ENCODE data around the gene C2orf92. TPM values are rescaled to one million over a fixed set of nuclear protein-coding genes. Genes with fewer than 3 reads are reported as not detected.
A peak's percentile ranks its signal among the peaks of the same experiment; 100 is the strongest.
"Not testable (repeated sequence)": the region's sequence is repeated elsewhere in the genome, so short reads cannot be mapped to it uniquely, and the experiment has no call there.

The C2orf92 gene
- total and polyA plus RNA-seq, 5 experiments from 2014 or later: 0.35 to 21.2 (median 1.5) TPM

DNA sequence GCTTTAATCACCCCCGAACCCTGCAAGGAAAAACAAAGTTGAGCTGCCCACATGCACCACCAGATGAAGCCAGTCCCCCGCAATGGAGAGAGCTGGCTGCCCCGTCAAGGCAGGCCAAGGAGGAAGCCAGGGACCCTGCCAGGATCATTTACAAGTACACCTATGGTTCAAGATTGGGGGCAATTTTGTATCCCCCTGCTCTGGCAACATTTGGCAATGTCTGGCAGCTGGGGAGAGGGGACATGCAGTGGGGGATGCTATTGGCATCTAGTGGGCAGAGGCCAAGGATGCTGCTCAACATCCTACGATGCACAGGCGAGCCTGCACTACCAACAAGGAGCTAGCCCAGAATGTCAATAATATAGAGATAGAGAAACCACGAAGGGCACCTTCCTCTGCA is 7.6 kb upstream of the C2orf92 start:
- H3K4me1 Mint-ChIP-seq: peaks cover 22 to 42% (median 32%) of the 10 kb centered on the region in 4 donors
- no peaks in the 10 kb centered on the region for H3K9me3 Mint-ChIP-seq
- POLR2A ChIA-PET: interaction anchor here (1.2 to 8.6 kb wide), 4 partner anchors 10 to 803 kb away, joined by 3 to 170 read pairs (median 8); partner anchors contain the start of genes COX5B and ZAP70
- DNase-seq (no peak), ATAC-seq (no peak)
- peak overlapping the region; percentile 90 to 98 (median 96) for H3K4me3 Mint-ChIP-seq
- H3K27me3 Mint-ChIP-seq: no peaks in the 10 kb centered on the region
- peaks cover 0 to 30% (median 0%) of the 10 kb centered on the region in 3 donors for H3K36me3 Mint-ChIP-seq
- peak overlapping the region in 9 of 10 donors; percentile 19 to 99 (median 90) for H3K27ac Mint-ChIP-seq

DNA sequence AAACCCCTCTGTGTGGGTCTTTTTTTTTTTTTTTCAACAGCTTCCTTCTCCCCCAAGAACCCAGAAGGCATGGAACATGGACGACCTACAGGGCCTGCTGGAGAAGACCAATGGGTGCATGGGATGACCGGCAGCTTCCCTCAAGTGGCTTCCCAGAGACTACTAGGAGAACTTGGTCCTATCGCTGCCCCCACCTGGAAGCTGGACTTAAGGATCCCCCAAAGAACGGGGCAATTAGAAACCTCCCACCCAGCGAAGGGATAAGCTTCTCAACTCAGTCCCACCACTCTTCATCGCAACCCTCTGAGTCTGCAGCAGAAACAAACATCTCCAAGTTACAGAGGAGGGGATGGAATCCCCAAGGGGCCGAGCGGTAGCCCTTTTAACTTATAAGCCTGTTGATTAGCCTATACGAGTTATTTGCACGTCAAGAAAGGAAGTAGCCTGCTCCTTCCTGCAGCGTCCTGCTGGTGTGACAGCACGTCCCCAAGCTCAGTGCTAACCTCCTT is 7.1 kb upstream of the C2orf92 start:
- H3K4me1 Mint-ChIP-seq: peaks cover 22 to 42% (median 32%) of the 10 kb centered on the region in 4 donors

DNA sequence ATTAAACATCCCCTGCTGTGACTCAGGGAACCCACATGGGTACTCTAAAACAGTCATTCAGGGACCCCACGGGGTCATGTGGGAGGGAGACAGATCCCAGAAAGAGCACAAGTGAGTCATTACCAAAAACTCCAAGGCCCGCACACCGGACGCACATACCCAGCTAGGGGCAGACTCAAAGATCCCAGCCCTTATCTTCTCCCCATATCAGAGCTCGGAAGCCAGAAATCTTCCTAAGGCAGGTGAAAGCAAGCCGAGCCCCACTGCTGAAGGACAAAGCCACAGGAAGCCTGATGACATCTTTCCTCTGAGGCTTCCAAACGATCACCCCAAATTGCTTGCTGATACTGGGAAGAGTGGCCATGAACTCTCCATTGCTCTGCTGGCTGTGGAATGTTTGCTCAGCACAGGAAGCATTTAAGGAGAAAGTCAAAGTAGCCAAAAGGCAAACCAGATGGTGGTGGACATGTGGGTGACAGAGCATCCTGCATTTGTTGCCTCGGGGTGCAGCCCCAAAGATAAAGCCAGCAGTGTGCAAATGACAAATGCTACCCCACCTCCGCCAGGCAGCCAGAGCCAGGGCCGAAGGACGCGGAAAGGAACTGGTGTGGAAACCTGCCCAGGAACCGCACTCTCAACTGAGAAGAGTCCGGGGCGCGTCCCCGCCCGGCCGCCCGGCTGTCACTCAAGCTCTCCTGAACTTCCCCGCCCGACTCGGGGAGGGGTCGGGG is 6.5 kb upstream of the C2orf92 start:
- Mint-ChIP-seq H3K27me3 (no peaks in the 10 kb centered on the region), H3K36me3 (peaks cover 0 to 21% (median 0%) of the 10 kb centered on the region in 3 donors), H3K4me1 (peaks cover 22 to 42% (median 32%) of the 10 kb centered on the region in 4 donors), H3K9me3 (no peaks in the 10 kb centered on the region), H3K27ac (peak overlapping the region; percentile 88 to 99 (median 96)), H3K4me3 (peak overlapping the region; percentile 90 to 98 (median 96))
- peak; percentile 23 to 35 for ATAC-seq
- DNase-seq: peak; percentile 32 to 80 (median 56)
- POLR2A ChIA-PET: interaction anchor here (0.8 to 8.6 kb wide), 7 partner anchors 11 to 801 kb away, joined by 3 to 170 read pairs (median 5); partner anchors contain the start of genes COX5B and ZAP70

More for the DNA sequence above, 7.1 kb upstream of the C2orf92 start:
- Mint-ChIP-seq H3K4me3 (peak overlapping the region; percentile 90 to 98 (median 96)), H3K27ac (peak overlapping the region; percentile 88 to 99 (median 96)), H3K36me3 (peaks cover 0 to 25% (median 0%) of the 10 kb centered on the region in 3 donors), H3K27me3 (no peaks in the 10 kb centered on the region), H3K9me3 (no peaks in the 10 kb centered on the region)
- DNase-seq (no peak), ATAC-seq (no peak)
- POLR2A ChIA-PET: interaction anchor here (0.9 to 8.6 kb wide), 6 partner anchors 11 to 802 kb away, joined by 3 to 170 read pairs (median 7); partner anchors contain the start of genes COX5B and ZAP70

DNA sequence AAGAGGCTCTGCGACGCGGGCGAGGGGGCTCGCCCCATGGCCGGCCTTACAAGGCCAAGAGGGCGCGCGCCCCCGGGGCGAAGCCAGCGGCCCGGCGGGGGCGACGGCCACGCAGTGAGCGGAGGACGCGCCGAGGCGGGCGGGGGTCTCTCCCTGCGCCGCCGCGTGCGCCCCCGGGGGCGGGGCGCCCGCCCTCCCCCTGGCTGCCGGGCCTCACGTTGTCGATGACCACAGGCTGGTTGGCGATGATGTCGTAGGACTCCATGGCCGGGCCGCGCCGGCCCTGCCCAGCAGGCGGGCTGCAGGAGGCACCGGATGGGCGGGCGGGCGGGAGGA is 5.9 kb upstream of the C2orf92 start:
- H3K4me1 Mint-ChIP-seq: peaks cover 22 to 42% (median 32%) of the 10 kb centered on the region in 4 donors
- peaks cover 0 to 16% (median 0%) of the 10 kb centered on the region in 3 donors for H3K36me3 Mint-ChIP-seq
- POLR2A ChIA-PET: interaction anchor here (0.8 to 8.6 kb wide), 6 partner anchors 10 to 73 kb away, joined by 3 to 170 read pairs (median 6); partner anchors contain the start of gene COX5B
- no peak for DNase-seq
- H3K4me3 Mint-ChIP-seq: peak overlapping the region; percentile 90 to 98 (median 96)
- no peak for ATAC-seq
- H3K9me3 Mint-ChIP-seq: no peaks in the 10 kb centered on the region
- H3K27me3 Mint-ChIP-seq: no peaks in the 10 kb centered on the region
- peak overlapping the region in 6 of 10 donors; percentile 95 to 98 (median 98) for H3K27ac Mint-ChIP-seq

DNA sequence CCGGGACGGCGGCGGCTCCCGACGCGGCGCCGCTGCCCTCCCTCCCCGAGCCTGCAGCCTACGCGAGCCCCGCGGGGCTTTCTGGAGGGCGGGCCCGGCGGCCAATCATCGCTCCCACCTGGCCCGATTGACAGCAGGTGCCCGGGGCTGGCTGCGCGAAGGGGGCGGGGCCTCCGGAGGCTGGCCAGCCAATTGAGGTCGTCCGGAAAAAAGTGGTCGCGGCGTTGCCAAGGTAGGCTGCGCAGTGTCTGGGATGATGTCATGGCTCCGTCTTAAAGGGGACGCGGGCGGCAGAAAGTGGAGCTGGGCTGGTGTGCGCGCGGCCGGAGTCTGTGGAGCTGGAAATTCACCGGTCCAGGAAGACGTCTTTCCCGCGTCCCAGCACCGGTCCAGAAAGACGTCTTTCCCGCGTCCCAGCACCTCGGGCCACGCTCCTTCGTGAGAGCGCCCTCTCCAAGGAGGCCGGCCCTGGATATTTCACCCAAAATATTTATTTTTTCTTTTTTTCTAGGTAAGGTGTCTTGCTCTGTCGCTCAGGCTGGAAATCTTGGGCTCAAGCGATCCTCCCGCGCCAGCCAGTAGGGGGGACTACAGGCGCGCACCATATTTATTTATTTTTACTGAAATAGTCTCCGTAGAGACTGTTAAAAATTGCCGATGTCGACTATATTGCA is 5.4 kb upstream of the C2orf92 start, which contains the start of gene ACTR1B:
TSS of gene ACTR1B (minus strand) at position 83 of the 674 bp plus-strand sequence. CDS start 154 bp downstream, outside the sequence.
- POLR2A ChIA-PET: interaction anchor here (0.7 to 8.6 kb wide), 9 partner anchors 10 to 73 kb away, joined by 3 to 170 read pairs (median 3); partner anchors contain the start of gene COX5B
- Mint-ChIP-seq H3K4me3 (peak within 1 kb of the TSS; percentile 91 to 98 (median 96)), H3K9me3 (no peaks in the 10 kb centered on the region), H3K27ac (peak within 1 kb of the TSS; percentile 93 to 100 (median 98)), H3K4me1 (peaks cover 22 to 42% (median 32%) of the 10 kb centered on the region in 4 donors), H3K27me3 (no peaks in the 10 kb centered on the region), H3K36me3 (peaks cover 0 to 12% (median 0%) of the 10 kb centered on the region in 3 donors)
- DNase-seq (peak; percentile 95 to 99 (median 98)), ATAC-seq (peak; percentile 86)

DNA sequence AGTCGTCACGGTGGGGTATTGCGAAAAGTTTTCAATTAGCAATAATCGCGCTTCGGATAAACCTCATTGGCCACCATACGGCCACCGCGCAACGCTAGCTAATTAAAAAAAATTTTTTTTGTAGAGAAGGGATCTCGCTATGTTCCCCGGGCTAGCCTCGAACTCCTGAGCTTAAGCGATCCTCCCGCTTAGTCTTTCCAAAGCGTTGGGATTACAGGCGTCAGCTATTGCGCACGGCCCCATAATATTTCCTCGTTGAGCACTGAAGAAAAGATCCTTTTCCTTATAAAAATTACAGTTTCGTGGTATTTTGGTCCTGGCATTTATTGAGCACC is 4.9 kb upstream of the C2orf92 start:
- Mint-ChIP-seq H3K27ac (peak overlapping the region; percentile 93 to 100 (median 98)), H3K27me3 (no peaks in the 10 kb centered on the region), H3K9me3 (no peaks in the 10 kb centered on the region), H3K4me1 (peaks cover 22 to 42% (median 31%) of the 10 kb centered on the region in 4 donors), H3K36me3 (peaks cover 0 to 12% (median 0%) of the 10 kb centered on the region in 3 donors), H3K4me3 (peak overlapping the region; percentile 89 to 98 (median 94))
- DNase-seq (no peak), ATAC-seq (no peak)
- POLR2A ChIA-PET: interaction anchor here (0.7 to 8.6 kb wide), 9 partner anchors 11 to 74 kb away, joined by 3 to 170 read pairs (median 3); partner anchors contain the start of gene COX5B

DNA sequence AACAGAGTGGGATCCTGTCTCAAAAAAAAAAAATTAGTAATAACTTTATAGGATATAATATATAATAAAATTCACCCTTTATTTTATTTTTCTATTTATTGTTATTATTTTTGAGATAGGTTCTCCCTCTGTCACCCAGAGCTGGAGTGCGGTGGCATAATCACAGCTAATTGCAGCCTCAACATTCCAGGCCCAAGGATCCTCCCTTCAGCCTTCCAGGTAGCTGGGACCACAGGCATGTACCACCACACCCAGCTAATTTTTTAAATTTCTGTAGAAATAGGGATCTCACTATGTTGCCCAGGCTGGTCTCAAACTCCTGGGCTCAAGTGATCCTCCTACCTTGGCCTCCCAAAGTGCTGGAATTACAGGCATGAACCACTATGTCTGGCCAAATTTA is 958 bp downstream of the C2orf92 start:
- Mint-ChIP-seq H3K36me3 (peaks cover 0 to 5% (median 2%) of the 10 kb centered on the region in 3 donors), H3K4me1 (peaks cover 0 to 3% (median 1%) of the 10 kb centered on the region in 4 donors), H3K9me3 (no peaks in the 10 kb centered on the region), H3K4me3 (no peak overlapping the region), H3K27ac (no peak overlapping the region), H3K27me3 (peaks cover 0 to 10% (median 0%) of the 10 kb centered on the region in 5 donors)
- no peak for ATAC-seq
- no peak for DNase-seq
- POLR2A ChIA-PET: no interaction called here

DNA sequence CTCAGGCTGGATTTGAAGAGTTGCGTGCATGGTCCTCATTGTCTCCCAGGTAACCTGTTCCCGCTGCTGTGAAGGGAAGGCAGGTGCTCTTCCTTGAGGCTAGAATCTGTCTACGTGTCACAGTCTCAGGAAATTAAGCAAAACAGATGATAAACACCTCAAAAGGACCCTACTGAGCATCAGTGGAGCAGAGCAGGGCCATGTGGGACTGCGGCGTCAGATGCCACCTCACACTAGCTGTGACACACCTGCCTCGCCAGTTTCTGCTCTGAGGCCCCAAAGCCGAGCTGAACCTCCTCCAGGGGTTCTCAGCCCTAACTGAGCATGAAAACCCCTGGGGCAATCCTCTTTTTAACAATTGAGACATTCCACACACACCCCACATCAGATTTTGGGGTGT is 2.0 kb downstream of the C2orf92 start:
- ATAC-seq (no peak), DNase-seq (no peak)
- POLR2A ChIA-PET: no interaction called here
- Mint-ChIP-seq H3K9me3 (no peaks in the 10 kb centered on the region), H3K27ac (no peak overlapping the region), H3K27me3 (peaks cover 0 to 10% (median 0%) of the 10 kb centered on the region in 5 donors), H3K4me1 (peaks cover 0 to 2% (median 1%) of the 10 kb centered on the region in 4 donors), H3K36me3 (peaks cover 0 to 5% (median 2%) of the 10 kb centered on the region in 3 donors), H3K4me3 (no peak overlapping the region)

DNA sequence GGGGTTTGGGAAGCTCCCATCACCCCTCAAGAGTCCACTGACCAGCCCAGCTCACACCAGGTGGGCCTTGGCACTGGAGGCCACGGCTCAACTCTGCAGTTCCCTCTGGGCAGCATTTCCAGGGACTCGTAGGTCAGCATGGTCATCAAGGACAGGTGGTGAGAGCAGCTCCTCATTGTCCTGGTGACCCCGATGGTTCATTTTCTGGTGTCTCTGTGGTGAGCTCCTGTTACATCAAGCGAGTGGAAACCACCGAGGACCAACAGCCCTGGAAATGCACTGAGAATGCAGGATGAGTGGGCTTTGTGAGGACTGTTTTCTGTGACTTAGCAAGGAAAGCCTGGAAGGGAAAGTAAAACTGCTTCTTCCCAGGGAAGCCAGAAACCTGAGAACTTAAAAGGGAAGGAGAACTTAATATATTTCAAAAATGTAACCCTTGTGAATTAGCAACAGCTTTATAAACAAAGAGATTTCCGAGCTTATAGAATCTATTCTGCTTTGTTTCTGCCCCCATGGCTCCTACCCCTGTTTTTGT is 3.2 kb downstream of the C2orf92 start:
- H3K36me3 Mint-ChIP-seq, ATAC-seq, H3K27ac Mint-ChIP-seq, H3K9me3 Mint-ChIP-seq, DNase-seq, H3K4me3 Mint-ChIP-seq, H3K4me1 Mint-ChIP-seq: not testable (repeated sequence)
- POLR2A ChIA-PET: interaction anchor here (1.2 kb wide), 1 partner anchor 26 kb away, joined by 5 read pairs; the partner anchor contains the start of gene COX5B
- peaks cover 0 to 10% (median 0%) of the 10 kb centered on the region in 5 donors for H3K27me3 Mint-ChIP-seq

DNA sequence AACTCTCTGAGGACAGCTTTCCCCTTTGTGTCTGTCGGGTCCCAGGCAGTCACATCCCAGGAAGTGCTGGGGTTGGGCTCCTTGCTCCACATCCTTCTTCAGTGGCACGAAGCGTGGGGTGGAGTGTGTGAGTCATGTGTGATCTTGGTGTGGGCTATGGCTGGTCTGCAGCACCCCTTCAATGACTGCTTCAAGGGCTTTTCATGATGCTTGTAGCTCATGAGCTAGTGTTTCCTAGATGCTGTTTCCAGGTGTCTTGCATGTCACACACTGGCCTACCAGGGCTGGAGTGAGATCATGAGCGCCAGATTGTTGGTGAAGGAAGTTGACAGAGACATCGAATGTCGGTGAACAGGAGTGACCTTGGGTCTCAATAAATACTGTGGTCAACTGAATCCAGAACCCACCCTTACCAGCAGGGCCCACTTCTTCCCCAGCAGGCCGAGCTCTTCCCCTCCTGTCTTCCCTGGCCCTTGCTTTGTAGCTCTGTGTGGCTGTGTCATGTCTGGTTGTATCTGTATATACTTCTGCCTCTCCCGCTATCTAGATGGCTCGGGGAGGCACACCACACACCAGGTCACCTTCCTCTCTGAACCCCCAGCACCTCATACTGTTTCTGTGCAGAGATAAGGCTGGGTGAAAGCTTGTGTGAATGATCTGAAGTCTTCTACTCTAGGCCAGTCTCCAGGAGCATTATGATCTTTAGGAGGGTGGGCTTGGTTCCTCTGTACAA is 3.8 kb downstream of the C2orf92 start:
- no peaks in the 10 kb centered on the region for H3K4me1 Mint-ChIP-seq
- POLR2A ChIA-PET: interaction anchor here (0.7 to 1.2 kb wide), 2 partner anchors 27 to 1360 kb away, joined by 3 to 5 read pairs; partner anchors contain the start of gene COX5B
- ATAC-seq: no peak
- H3K27ac Mint-ChIP-seq: peak overlapping the region in 1 of 10 donors; percentile 17
- DNase-seq: no peak
- no peaks in the 10 kb centered on the region for H3K9me3 Mint-ChIP-seq
- no peak overlapping the region for H3K4me3 Mint-ChIP-seq
- peaks cover 0 to 5% (median 2%) of the 10 kb centered on the region in 3 donors for H3K36me3 Mint-ChIP-seq
- peaks cover 0 to 10% (median 0%) of the 10 kb centered on the region in 5 donors for H3K27me3 Mint-ChIP-seq

DNA sequence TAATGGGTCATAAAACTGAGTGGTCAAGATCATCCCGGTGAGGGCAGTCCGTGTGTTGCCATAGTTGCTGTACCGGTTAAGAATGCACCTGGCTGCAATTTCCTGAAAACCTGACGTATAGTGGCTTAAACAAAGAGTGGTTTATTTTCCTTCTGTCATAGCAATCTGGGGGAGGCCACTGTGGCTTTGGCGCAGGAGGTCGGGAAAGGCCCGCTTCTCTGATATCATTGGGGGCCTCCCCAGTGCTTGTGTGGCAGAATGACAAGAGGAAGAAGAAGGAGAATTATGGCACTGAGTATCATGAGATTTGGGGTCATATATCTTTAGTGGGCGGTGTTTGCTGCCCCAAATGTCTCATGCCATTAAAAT is 4.4 kb downstream of the C2orf92 start:
- POLR2A ChIA-PET: no interaction called here
- H3K4me1 Mint-ChIP-seq: no peaks in the 10 kb centered on the region
- ATAC-seq (no peak), DNase-seq (no peak)
- no peaks in the 10 kb centered on the region for H3K9me3 Mint-ChIP-seq
- H3K27ac Mint-ChIP-seq: no peak overlapping the region
- no peak overlapping the region for H3K4me3 Mint-ChIP-seq
- peaks cover 0 to 10% (median 0%) of the 10 kb centered on the region in 5 donors for H3K27me3 Mint-ChIP-seq
- peaks cover 0 to 5% (median 2%) of the 10 kb centered on the region in 3 donors for H3K36me3 Mint-ChIP-seq
